Activated CD4-positive, alpha-beta T cell treated with anti-CD3 and anti-CD28 coated beads, Interleukin-10, Interleukin-2, amounts not matched to agents 100 ng/mL and 50 ng/mL, durations not matched to agents 16 hours and 8 hours (primary cell): ENCODE results near the gene HSPB6.
A peak's percentile ranks its signal among the peaks of the same experiment; 100 is the strongest.

ENCODE experiments used
- DNase-seq: peaks from one replicate; pipeline ENCODE4 v3.0.0-alpha.2; 2020

Gene HSPB6

GRCh38 chr19:35744430-35745327, 12.2 kb downstream of the HSPB6 start:
- DNase-seq = peak; percentile 97

- no peak for DNase-seq
These were observed 13.0 kb downstream of the HSPB6 start for GRCh38 chr19:35743640-35744429.

DNA sequence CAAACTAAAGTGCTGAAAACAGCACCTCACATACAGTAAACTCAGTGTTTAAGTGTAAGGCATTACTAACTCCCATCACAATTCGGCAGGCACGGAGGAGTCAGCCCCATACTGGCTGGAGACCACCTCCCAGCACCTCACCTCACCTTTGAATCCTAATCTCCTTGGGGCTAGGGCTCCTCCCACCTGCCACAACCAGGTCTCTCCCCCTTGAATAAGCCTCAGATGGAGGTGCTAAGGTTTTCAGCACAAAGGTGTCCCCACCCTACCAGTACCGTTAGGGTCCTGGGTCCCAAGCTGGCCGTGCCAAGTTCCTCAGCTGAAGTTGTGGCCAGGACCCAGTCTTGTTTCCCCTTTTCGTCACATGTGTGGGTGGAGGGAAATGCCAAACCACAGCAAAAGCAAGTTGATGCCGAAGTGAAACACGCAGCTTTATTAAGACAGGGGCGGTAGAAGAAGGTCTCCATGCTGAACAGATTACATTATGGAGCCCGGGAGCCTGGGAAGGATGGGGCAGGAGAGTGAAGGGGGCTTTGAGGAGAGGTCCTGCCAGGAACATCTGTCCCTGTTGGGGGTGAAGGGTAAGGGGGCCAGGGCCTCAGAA, 14.6 kb downstream of the HSPB6 start, which contains the start of gene IGFLR1:
Gene IGFLR1, minus strand, starts transcription at position 332 of the 604 bp plus-strand sequence. CDS start 1,272 bp downstream, outside the sequence.
- peak; percentile 84 for DNase-seq

GRCh38 chr19:35741203-35741515, 15.7 kb downstream of the HSPB6 start:
- no peak for DNase-seq

DNA sequence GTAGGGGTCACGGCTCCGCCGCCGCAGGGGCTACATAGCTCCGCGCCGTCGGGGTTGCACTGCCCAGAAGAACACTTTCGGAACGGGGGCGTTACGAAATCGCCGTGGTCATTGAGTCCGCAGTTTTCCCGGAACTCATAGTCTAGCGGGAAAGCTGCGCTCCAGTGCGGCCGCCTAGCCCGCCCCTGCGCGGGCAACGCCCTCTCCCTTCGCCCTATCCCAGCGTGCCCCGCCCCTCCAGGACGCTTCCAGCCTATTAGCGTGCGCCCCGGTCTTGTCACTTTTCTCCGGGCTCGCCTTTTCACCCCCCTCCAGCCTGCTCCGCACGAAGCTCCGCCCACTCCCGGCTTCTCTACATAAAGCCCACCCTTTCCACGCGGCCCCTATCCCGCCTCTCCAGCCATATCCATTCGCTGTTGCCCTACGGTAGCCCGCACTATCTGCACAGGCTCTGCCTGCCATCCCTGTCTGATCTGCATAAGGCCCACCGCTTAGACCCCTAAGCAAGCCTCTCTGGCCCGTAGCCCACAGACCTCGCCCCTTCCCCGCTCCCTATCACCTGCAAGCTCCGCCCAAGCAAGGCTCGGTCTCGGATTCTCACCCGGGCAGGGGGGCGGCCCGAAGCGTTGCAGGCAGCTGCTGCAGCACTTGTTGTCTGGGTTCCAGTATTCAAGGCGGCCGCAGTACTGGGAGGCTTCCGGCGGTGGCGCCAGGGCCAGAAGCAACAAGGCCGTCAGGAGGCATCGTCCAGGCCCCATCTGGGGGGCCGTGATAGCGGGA, 16.2 kb downstream of the HSPB6 start:
- DNase-seq = peak; percentile 97

DNA sequence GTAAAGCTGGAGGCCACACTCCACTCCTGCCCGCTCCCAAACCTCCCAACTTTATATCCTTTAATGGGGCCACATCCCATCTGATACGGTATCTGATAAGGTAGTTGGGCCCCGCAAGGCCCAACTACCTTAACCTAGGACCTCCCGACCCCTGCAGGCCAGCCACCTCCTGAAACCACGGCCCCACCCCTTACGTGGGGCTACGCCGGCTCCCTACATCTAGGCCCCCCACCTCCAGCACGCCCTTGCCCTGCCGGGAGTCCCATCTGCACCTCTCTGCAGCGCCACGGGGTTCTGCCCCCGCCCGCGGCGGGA, 16.8 kb downstream of the HSPB6 start:
- no peak for DNase-seq

GRCh38 chr19:35739275-35740107, 17.3 kb downstream of the HSPB6 start:
- no peak for DNase-seq

DNA sequence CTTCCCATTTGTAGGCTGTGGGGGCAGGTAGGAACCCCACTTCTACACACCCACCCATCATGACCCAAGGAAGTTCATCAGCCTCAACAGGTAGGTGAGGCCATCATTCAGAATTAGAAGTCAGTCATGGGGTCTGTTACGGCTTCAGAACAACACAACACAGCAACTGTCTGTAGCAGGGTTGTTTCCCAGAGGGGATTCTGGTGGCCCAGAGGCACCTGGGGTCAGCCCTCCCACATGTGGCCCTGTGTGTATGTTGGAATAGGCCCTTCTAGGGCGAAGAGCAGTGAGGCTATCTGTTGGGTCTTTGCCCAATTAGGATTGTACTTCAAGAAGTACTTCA, 18.0 kb downstream of the HSPB6 start:
- no peak for DNase-seq

- no peak for DNase-seq
These were observed 18.6 kb downstream of the HSPB6 start for GRCh38 chr19:35738021-35738886.

DNA sequence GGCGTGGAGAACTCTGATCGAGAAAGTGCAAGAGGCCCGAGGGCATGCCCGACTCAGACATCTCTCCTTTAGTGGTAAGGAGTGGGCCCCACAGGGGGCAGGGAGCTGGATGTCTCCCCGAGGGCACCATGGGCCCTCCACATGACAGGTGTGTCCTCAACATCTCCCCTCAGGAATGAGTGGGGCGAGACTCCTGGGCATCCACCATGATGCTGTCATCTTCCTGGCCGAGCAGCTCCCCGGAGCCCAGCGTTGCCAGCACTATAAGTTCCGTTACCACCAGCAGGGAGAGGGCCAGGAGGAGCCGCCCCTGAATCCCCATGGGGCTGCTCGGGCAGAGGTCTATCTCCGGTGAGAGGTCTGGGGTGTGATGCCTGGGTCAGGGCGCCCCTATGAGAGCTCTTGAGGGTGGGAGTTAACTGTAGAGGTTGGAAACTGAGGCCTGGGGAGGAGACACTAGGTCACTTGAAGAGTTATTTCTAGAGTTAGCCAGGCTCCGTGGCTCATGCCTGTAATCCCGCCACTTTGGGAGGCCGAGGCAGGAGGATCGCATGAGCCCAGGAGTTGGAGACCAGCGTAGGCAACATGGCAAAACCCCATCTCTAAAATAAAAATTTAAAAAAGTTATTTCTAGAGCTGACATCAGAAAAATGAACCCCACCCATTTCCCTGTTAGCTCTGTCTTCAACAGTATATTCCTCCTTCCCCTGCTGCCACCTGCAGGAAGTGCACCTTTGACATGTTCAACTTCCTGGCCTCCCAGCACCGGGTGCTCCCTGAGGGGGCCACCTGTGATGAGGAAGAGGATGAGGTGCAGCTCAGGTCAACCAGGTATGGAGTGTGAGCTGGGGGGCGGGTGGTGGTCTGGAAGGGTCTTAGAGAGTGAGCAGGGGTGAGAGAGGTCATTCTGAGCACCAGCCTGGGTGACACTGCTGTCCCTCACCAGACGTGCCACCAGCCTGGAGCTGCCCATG, 19.6 kb downstream of the HSPB6 start:
- DNase-seq = peak; percentile 34

DNA sequence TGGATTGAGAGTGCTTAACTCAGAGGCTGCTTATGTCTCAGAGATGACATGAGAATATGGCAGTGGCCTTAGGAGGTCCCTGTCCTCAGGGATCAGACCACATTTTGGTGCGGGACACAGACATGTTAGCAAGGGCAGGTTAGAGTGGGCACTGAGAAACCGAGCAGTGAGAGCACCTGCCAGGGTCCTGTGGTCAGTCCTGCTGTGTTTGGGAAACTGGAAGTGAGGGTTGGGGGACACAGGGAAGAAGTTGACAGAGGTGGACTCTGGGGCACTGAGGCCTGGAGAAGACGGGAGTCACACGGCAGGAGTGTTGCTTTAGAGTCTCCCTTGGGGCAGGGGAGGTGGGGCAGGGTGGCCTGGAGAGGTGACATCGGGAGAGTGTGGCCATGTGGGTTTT, 21.9 kb downstream of the HSPB6 start:
- DNase-seq = no peak

DNA sequence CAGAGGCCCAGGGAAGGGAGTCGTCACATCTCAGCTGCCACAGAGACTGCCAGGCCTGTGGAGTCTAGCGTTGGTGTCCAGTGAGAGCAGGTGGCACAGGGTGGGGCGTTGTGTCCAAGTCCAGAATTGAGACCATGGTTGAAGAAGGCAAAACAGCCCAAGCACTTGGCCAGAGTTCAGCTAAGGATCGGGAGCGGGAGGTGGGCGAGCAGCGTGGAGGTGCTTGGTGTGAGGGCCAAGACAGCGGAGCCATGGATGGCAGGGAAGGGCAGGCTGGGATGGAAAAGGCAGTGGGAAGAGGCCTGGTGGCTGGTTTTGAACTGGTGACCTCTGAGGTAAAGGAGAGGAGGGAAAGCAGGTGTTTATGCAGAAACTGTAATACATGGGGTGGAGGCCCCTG, 22.6 kb downstream of the HSPB6 start:
- no peak for DNase-seq

- DNase-seq = no peak
These were observed 23.4 kb downstream of the HSPB6 start for GRCh38 chr19:35733180-35734125.

DNA sequence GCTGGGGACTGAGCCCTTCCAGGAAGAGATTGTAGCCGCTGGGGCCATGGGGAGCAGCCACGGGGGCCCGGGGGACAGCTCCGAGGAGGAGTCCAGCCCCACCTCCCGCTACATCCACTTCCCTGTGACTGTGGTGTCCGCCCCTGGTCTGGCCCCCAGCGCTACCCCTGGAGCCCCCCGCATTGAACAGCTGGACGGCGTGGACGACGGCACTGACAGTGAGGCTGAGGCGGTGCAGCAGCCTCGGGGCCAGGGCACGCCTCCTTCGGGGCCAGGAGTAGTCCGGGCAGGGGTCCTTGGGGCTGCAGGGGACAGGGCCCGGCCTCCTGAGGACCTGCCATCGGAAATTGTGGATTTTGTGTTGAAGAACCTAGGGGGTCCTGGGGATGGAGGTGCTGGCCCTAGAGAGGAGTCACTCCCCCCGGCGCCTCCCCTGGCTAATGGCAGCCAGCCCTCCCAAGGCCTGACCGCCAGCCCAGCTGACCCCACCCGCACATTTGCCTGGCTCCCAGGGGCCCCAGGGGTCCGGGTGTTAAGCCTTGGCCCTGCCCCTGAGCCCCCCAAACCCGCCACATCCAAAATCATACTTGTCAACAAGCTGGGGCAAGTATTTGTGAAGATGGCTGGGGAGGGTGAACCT, 24.2 kb downstream of the HSPB6 start:
- DNase-seq = no peak

- no peak for DNase-seq
These were observed 24.9 kb downstream of the HSPB6 start for GRCh38 chr19:35731779-35732405.

DNA sequence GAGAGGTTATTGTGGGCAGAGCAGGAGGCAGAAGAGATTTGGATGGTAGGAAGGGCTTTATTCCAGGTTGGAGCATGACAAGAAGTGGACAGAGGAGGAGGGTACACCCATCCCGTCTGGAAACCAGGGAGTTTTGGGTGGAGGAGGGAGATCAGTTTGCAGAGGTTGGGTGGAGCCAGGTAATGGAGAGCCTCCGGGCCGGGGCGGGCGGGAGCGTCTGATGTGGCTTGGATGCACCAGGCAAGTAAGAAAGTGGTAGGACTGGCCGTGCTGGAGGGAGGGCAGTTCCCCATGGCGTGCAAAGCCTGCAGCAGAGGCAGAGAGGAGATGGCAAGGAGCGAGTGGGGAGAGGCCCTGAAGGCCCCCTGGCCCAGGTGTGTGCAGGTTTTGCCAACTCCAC, 25.5 kb downstream of the HSPB6 start:
- no peak for DNase-seq

DNA sequence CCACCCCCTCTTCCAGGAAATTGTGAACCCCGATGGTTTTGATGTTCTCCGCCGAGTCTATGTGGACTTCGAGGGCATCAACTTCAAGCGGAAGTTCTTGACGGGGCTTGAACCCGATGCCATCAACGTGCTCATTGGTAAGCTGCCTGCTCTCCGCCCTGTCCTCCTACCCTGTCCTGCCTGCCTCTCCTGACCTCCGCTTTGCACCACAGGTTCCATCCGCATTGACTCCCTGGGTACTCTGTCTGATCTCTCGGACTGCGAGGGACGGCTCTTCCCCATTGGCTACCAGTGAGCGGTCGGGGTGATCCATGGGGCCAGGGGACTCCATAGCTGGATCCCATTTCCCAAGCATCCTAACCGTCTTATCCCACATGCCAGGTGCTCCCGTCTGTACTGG, 26.5 kb downstream of the HSPB6 start:
- no peak for DNase-seq

DNA sequence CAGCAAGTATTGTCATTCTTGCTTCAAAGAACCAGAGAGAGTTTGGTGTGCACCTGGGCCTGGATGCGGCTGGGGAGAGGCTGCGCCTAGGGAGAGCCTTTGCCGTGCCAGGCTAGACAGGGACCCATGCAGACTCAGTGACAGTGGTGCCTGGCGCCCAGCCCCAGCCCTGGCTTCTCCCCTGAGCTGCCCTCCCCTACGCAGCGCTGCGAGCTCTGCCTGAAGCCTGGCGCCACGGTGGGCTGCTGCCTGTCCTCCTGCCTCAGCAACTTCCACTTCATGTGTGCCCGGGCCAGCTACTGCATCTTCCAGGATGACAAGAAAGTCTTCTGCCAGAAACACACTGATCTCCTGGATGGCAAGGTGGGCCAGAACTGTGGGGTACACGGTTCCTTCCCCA, 27.1 kb downstream of the HSPB6 start:
- no peak for DNase-seq
